Erythroblast (primary cell): ENCODE data around the gene SCD5.

Source experiments
- GATA1 ChIP-seq: IDR thresholded peaks from 2 replicates; pipeline ENCODE4 v1.6.1; 2011; ENCODE audit warnings: low read depth, mild to moderate bottlenecking, control low read depth, low read length, moderate library complexity
- POLR2A ChIP-seq: IDR thresholded peaks from 2 replicates; pipeline ENCODE4 v1.6.1; 2011; ENCODE audit warnings: mild to moderate bottlenecking, low read length

DNA sequence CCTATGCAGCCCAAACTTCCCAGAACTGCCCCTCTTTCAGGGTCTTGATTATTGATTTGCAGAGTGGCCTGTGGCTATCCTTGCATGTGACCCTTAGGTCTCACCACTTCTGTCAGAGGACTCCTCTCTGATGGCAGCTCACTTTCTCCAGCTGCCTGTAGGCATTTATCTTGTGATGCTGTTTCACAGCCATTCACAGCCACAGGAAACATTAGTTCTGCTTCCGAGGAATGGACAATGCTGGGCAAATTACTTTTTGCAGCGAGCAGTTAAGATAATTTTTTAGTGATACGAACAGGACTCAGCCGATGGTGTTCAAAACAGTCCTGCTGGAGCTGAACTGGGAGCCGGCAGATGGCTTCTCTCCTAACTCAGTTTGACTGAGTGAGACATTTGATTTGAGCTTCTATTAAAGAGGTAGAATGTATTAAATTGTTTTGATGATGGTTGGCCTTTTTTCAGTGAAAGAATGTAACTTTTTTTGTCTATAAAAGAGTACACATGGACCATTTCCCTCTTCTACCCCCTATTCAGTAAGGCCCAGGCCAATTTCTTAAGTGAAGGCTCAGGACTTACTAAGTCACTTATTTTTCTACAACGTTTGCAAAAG, 178.4 kb downstream of the SCD5 start:
- TF ChIP-seq POLR2A (no peak), GATA1 (no peak)
